ENCODE results near the gene CXorf66.
A peak's percentile ranks its signal among the peaks of the same experiment; 100 is the strongest.
"Not testable (repeated sequence)": the region's sequence is repeated elsewhere in the genome, so short reads cannot be mapped to it uniquely, and the experiment has no call there.

DNA sequence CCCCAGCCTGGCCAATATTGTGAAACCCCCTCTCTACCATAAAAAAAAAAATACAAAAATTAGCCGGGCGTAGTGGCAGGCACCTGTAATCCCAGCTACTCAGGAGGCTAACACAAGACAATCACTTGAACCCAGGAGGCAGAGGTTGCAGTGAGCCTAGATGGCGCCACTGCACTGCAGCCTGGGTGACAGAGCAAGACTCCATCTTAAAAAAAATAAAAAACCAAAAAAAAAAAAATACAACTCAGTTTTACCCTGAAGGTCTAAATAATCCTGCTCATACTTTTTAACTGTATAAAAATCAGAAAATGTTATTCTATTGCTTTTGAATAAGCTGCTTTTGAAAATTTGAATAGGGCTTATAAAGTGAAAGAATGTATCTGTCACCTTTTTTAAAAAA is 838 bp upstream of the CXorf66 start:
- TF ChIP-seq POLR2A (IDR thresholded peaks at IDR 0.05), result not testable (repeated sequence)
- TF ChIP-seq, protein P1, sequence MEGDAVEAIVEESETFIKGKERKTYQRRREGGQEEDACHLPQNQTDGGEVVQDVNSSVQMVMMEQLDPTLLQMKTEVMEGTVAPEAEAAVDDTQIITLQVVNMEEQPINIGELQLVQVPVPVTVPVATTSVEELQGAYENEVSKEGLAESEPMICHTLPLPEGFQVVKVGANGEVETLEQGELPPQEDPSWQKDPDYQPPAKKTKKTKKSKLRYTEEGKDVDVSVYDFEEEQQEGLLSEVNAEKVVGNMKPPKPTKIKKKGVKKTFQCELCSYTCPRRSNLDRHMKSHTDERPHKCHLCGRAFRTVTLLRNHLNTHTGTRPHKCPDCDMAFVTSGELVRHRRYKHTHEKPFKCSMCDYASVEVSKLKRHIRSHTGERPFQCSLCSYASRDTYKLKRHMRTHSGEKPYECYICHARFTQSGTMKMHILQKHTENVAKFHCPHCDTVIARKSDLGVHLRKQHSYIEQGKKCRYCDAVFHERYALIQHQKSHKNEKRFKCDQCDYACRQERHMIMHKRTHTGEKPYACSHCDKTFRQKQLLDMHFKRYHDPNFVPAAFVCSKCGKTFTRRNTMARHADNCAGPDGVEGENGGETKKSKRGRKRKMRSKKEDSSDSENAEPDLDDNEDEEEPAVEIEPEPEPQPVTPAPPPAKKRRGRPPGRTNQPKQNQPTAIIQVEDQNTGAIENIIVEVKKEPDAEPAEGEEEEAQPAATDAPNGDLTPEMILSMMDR (IDR thresholded peaks at IDR 0.05), result peak in 2 of 12 donors; percentile 10 to 13

Data from heart left ventricle (tissue), 13 donors.